H1 (cell line): Measurements from ENCODE around the gene TNNT3. TPM values are rescaled to one million over a fixed set of nuclear protein-coding genes. Genes with fewer than 3 reads are reported as not detected.

Source experiments
- ATF2 ChIP-seq: IDR thresholded peaks from 2 replicates; pipeline ENCODE4 v1.6.1; 2012; ENCODE audit warnings: low read length, inconsistent platforms
- CEBPB ChIP-seq: IDR thresholded peaks from 2 replicates; pipeline ENCODE4 v1.6.1; 2012; ENCODE audit warnings: low read depth, low read length
- EP300 ChIP-seq, 2 experiments: IDR thresholded peaks; 1 replicate in 1 of 2; 2 replicates in 1 of 2; pipeline ENCODE4 v1.6.1; 2011 to 2012; ENCODE audit warnings: low read depth in 2 of 2, low read length in 2 of 2, mild to moderate bottlenecking in 2 of 2, borderline replicate concordance in 1 of 2, inconsistent platforms in 1 of 2, moderate library complexity in 1 of 2
- KDM1A ChIP-seq: fragments of 200-600, 300-600 bp; sonication (generic); IDR thresholded peaks from 2 replicates; pipeline ENCODE4 v1.7.1; 2016; ENCODE audit warnings: mild to moderate bottlenecking, low read length, borderline replicate concordance
- TAF7 ChIP-seq: optimal IDR thresholded peaks from 2 replicates; pipeline ENCODE3; 2011; ENCODE audit warnings: low read depth, mild to moderate bottlenecking, inconsistent platforms, low read length, moderate library complexity, borderline replicate concordance
- polyA plus RNA-seq, 7 experiments: library from polyadenylated mRNA; depleted of rRNA in 3 of 7; stranded (reverse) in 5 of 7; unstranded in 2 of 7; fragments of >200 nt in 5 of 7; fragments of 200-250 nt in 2 of 7; gene quantifications; 1 replicate in 5 of 7; 2 replicates in 1 of 7; 4 replicates in 1 of 7; pipeline versions ENCODE4 v1.2.1 to v1.2.3, GENCODE V29; 2011 to 2013; ENCODE audit warnings: missing spikeins in 2 of 7, mixed read lengths in 2 of 7
- total RNA-seq: library from RNA; stranded (reverse); fragmentation: NEBNext Ultra II Directional; extraction: Animal tissue kit (Norgen Biotek cat#: 25700); gene quantifications from 2 replicates; pipeline ENCODE4 v1.2.1, GENCODE V29; 2021

Gene TNNT3
- total and polyA plus RNA-seq, 2 of the 8 experiments (the other 6 are each of a cell fraction or from before 2014, with no cell fraction given): not detected

- TF ChIP-seq EP300 (IDR thresholded peaks at IDR 0.05; ENCODE audit: borderline replicate concordance in 1 of 2, low read depth in 2 of 2, low read length in 2 of 2) (no peak), CEBPB (no peak), TAF7 (no peak), KDM1A (no peak), ATF2 (no peak)
These were observed 37.9 kb upstream of the TNNT3 start (continued) for GRCh38 chr11:1881442-1882264.
